Caco-2 (cell line): Measurements from ENCODE around the gene ATP2B3. TPM values are rescaled to one million over a fixed set of nuclear protein-coding genes. Genes with fewer than 3 reads are reported as not detected.

ENCODE experiments used
- BruUV-seq: library from RNA; stranded (reverse); fragments of 400-500 nt; replicated peaks from 2 replicates; lab custom pipeline; 2021; lab: Mats Ljungman, UMichigan
- CTCF ChIA-PET: fragments of 300-600 bp; sonication (Branson Sonifier 250); formaldehyde crosslinking; loops from one replicate; lab custom pipeline; 2022; ENCODE audit warnings: antibody characterized with exemption; lab: Charles Lee
- POLR2A ChIA-PET: fragments of 300-600 bp; sonication (Branson Sonifier 250); formaldehyde crosslinking; loops from one replicate; lab custom pipeline; 2022; ENCODE audit warnings: antibody characterized with exemption; lab: Charles Lee
- DNase-seq, 2 experiments: peaks; one replicate each; pipeline versions ENCODE4 v3.0.0 to v3.0.0-alpha.2; 2020 to 2022
- H3K27me3 ChIP-seq: replicated peaks from 2 replicates; pipeline ENCODE4 v1.6.0; 2011; ENCODE audit warnings: low read length; ENCODE audit not compliant: control insufficient read depth, insufficient read depth
- H3K36me3 ChIP-seq: 2 replicates; pipeline ENCODE4 v1.5.1; 2011; ENCODE audit warnings: low read length; ENCODE audit not compliant: control insufficient read depth, insufficient read depth
- H3K4me1 ChIP-seq: fragments of 250-450 bp; sonication (Bioruptor Pico); 2 replicates; pipeline ENCODE4 v1.5.1; 2020; ENCODE audit warnings: mild to moderate bottlenecking
- H3K4me3 ChIP-seq: 2 replicates; pipeline ENCODE4 v1.5.1; 2011; ENCODE audit warnings: low read depth, mild to moderate bottlenecking, control low read depth, low read length
- H3K9me3 ChIP-seq: fragments of 250-450 bp; sonication (Bioruptor Pico); 2 replicates; pipeline ENCODE4 v1.5.1; 2020; ENCODE audit warnings: mild to moderate bottlenecking, moderate library complexity
- H3K27ac Mint-ChIP-seq: one replicate; pipeline ENCODE4 v1.8.0; 2022; ENCODE audit warnings: mixed read lengths; ENCODE audit not compliant: unreplicated experiment
- H3K27me3 Mint-ChIP-seq: one replicate; pipeline ENCODE4 v1.8.0; 2022; ENCODE audit warnings: mixed read lengths; ENCODE audit not compliant: insufficient read depth, unreplicated experiment
- H3K36me3 Mint-ChIP-seq: one replicate; pipeline ENCODE4 v1.8.0; 2022; ENCODE audit warnings: mild to moderate bottlenecking, mixed read lengths; ENCODE audit not compliant: insufficient read depth, unreplicated experiment
- H3K4me1 Mint-ChIP-seq: one replicate; pipeline ENCODE4 v1.8.0; 2022; ENCODE audit warnings: low read depth, mixed read lengths; ENCODE audit not compliant: unreplicated experiment
- H3K4me3 Mint-ChIP-seq: one replicate; pipeline ENCODE4 v1.8.0; 2022; ENCODE audit warnings: mild to moderate bottlenecking, moderate library complexity, mixed read lengths; ENCODE audit not compliant: unreplicated experiment
- H3K9me3 Mint-ChIP-seq: one replicate; pipeline ENCODE4 v1.8.0; 2022; ENCODE audit warnings: mixed read lengths; ENCODE audit not compliant: unreplicated experiment
- CTCF ChIP-seq, 2 experiments: fragments of 200-600 bp in 1 of 2; IDR thresholded peaks; 1 replicate in 1 of 2; 2 replicates in 1 of 2; pipeline versions ENCODE4 v1.5.1 to v1.8.0; 2011 to 2022; ENCODE audit warnings: antibody characterized with exemption in 1 of 2, control low read depth in 1 of 2, inconsistent platforms in 1 of 2, low read depth in 1 of 2, low read length in 1 of 2, mild to moderate bottlenecking in 1 of 2, moderate library complexity in 1 of 2; ENCODE audit not compliant: insufficient read depth in 1 of 2, severe bottlenecking in 1 of 2, unreplicated experiment in 1 of 2
- intact Hi-C: fragments of 100-400 bp; cut with micrococcal nuclease; formaldehyde crosslinking; loops from one replicate; pipeline ENCODE4 v1.10.0; 2022; ENCODE audit not compliant: unreplicated experiment
- total RNA-seq: library from RNA; stranded (reverse); gene quantifications from 2 replicates; pipeline ENCODE4 v1.2.3, GENCODE V29; 2022

The ATP2B3 gene
- total RNA-seq, 1 experiment from 2014 or later = not detected

- H3K4me3 Mint-ChIP-seq = no peak overlapping the region
- H3K4me1 Mint-ChIP-seq = no peaks in the 10 kb centered on the region
- H3K36me3 Mint-ChIP-seq = peaks cover 24% of the 10 kb centered on the region
- Histone ChIP-seq H3K27me3 (no peaks in the 10 kb centered on the region), H3K9me3 (no peaks in the 10 kb centered on the region), H3K4me3 (no peak overlapping the region), H3K4me1 (no peaks in the 10 kb centered on the region), H3K36me3 (no peaks in the 10 kb centered on the region; the same call in 1 of the 2 replicates)
- BruUV-seq = no TSS peak
- H3K27me3 Mint-ChIP-seq = no peaks in the 10 kb centered on the region
- no peak for TF ChIP-seq CTCF (IDR thresholded peaks at IDR 0.05; ENCODE audit: insufficient read depth in 1 of 2, low read depth in 1 of 2, low read length in 1 of 2, severe bottlenecking in 1 of 2, unreplicated experiment in 1 of 2)
- ChIA-PET CTCF (no interaction called here), POLR2A (no interaction called here)
- H3K9me3 Mint-ChIP-seq = no peaks in the 10 kb centered on the region
- no peak overlapping the region for H3K27ac Mint-ChIP-seq
- DNase-seq = no peak
- intact Hi-C loops = no loop called here
Measured at GRCh38 chrX:153588782-153589446, 71.5 kb downstream of the ATP2B3 start.

- H3K36me3 ChIP-seq = no peaks in the 10 kb centered on the region; the same call in 1 of the 2 replicates
- H3K9me3 Mint-ChIP-seq = no peaks in the 10 kb centered on the region
- H3K9me3 ChIP-seq = no peaks in the 10 kb centered on the region
- TF ChIP-seq CTCF (IDR thresholded peaks at IDR 0.05; ENCODE audit: insufficient read depth in 1 of 2, low read depth in 1 of 2, low read length in 1 of 2, severe bottlenecking in 1 of 2, unreplicated experiment in 1 of 2) = no peak
- H3K27ac Mint-ChIP-seq = no peak overlapping the region
- BruUV-seq = no TSS peak
- H3K4me3 ChIP-seq = no peak overlapping the region
- peaks cover 31% of the 10 kb centered on the region for H3K36me3 Mint-ChIP-seq
- no peaks in the 10 kb centered on the region for H3K4me1 ChIP-seq
- no peaks in the 10 kb centered on the region for H3K27me3 Mint-ChIP-seq
- CTCF ChIA-PET = interaction anchor here (0.6 kb wide), 1 partner anchor 78 kb away, joined by 3 read pairs; no protein-coding TSS in a partner anchor
- POLR2A ChIA-PET = no interaction called here
- intact Hi-C loops = no loop called here
- no peak for DNase-seq
- no peaks in the 10 kb centered on the region for H3K27me3 ChIP-seq
- H3K4me3 Mint-ChIP-seq = no peak overlapping the region
- H3K4me1 Mint-ChIP-seq = no peaks in the 10 kb centered on the region
Measured at GRCh38 chrX:153590961-153591956, 73.8 kb downstream of the ATP2B3 start.

- Mint-ChIP-seq H3K9me3 (no peaks in the 10 kb centered on the region), H3K36me3 (peaks cover 25% of the 10 kb centered on the region), H3K27me3 (no peaks in the 10 kb centered on the region), H3K4me1 (no peaks in the 10 kb centered on the region), H3K4me3 (no peak overlapping the region), H3K27ac (no peak overlapping the region)
- intact Hi-C loops = no loop called here
- Histone ChIP-seq H3K9me3 (no peaks in the 10 kb centered on the region), H3K36me3 (no peaks in the 10 kb centered on the region; the same call in 1 of the 2 replicates), H3K27me3 (no peaks in the 10 kb centered on the region), H3K4me3 (no peak overlapping the region), H3K4me1 (no peaks in the 10 kb centered on the region)
- CTCF ChIA-PET = no interaction called here
- TF ChIP-seq CTCF (IDR thresholded peaks at IDR 0.05; ENCODE audit: insufficient read depth in 1 of 2, low read depth in 1 of 2, low read length in 1 of 2, severe bottlenecking in 1 of 2, unreplicated experiment in 1 of 2) = no peak
- BruUV-seq = no TSS peak
- POLR2A ChIA-PET = no interaction called here
- DNase-seq = no peak
Measured at GRCh38 chrX:153592091-153592833, 74.8 kb downstream of the ATP2B3 start.
